HG03139 (cell line): ENCODE measurements around the gene TSEN15.
"Not testable (repeated sequence)": the region's sequence is repeated elsewhere in the genome, so short reads cannot be mapped to it uniquely, and the experiment has no call there.

Experiments used
- ATAC-seq: cut with Tn5 transposase; IDR thresholded peaks from one replicate; pipeline ENCODE4 v1.9.1; 2021; ENCODE audit not compliant: unreplicated experiment

The TSEN15 gene

DNA sequence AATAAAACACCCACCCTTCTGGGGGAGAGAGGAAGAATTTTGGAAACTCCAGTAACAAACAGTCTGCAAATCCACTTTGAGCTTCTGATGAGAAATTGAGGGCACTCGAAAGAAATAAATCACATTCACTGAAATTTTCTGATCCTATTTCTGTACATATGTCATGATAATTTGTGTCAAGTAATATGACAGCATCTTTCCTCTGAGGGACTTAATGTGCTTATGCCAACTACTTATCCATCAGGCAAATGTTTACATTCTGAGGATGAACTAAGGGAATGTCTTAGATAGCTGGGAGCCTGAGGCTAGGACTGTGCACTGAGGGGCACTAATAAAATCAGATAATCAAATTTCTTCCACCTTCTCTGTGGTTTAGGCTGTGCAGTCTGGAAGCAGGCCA is 44.5 kb downstream of the TSEN15 start:
- ATAC-seq, result no peak

GRCh38 chr1:184096580-184096979 is 45.0 kb downstream of the TSEN15 start:
- ATAC-seq, result not testable (repeated sequence)

GRCh38 chr1:184101141-184101540 is 49.6 kb downstream of the TSEN15 start:
- ATAC-seq, result no peak

- ATAC-seq, result no peak
These were observed 50.0 kb downstream of the TSEN15 start for GRCh38 chr1:184101571-184101970.

GRCh38 chr1:184110272-184111204 is 59.0 kb downstream of the TSEN15 start:
- no peak for ATAC-seq

DNA sequence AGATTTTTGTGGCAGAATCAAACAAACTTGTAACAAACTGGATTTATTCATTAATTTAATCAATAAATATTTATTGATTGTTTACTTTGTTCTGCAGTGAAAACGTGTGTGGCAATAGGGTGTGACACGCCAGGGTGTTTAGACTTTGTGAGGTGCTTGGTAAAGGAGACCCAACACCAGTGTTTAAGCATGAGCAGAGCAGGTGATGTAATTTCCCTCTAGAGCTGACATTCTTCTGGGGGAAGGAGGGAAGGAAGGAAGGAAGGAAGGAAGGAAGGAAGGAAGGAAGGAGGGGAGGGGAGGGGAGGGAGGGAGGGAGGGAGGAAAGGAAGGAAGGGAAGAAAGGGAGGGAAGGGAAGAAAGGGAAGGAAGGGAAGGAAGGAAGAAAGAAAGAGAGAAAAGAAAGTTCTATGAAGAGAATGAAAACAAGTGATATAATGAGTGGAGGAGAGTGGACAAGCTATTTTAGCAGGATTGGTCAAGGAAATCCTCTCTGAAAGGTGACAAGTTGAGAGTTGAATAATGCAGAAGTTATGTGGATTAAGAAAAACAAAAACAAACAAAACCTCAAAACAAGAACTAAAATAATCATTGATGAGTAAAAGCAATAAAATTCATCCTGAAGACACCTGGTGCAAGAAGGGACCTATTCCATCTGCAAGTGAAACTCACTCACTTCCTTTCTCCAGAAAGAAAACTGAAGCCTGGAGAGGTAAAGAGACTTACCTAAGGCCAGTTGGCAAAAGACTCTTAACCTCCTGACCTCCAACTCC is 60.8 kb downstream of the TSEN15 start:
- no peak for ATAC-seq

DNA sequence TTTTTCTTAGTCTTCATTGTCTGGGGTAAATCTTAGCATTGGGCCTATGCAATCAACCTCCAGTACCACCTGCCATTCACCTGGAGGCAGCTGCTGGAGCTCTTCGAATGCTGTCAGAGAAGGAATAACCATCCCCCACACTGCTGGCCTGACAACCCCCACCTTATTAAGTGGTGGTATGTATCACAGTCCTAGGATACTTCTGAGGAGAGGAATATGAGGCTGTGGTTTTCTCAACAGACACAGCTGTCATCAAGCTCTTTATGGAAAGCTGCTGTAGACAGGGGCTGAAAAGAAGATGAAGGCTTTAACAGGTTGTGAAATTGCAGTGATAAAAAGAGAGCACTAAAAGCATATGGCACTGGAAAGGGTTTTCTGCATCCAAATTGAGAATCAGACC is 61.7 kb downstream of the TSEN15 start:
- no peak for ATAC-seq

DNA sequence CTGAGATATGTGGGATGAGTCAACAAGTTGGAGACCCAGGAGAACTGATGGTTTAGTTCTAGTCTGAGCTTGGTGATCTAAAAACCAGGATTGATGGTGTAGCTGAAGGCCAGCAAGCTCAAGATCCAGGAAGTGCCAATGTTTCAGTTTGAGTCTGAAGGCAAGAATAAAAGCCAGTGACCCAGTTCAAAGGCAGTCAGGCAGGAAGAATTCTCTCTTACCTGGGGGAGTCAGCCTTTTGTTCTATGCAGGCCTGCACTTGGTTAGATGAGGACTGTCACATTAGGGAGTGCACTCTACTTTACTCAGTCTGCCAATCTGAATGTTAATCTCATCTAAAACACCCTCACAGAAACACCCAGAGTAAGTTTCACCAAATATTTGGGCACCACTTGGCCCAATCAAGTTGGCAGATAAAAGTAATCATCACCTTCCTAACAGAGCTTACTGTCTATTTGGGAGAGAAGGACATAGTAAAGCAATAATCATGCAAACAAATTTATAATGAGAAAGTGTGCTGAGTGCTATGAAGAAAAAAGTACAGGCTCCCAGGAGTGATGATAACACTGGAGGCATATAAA is 63.4 kb downstream of the TSEN15 start:
- no peak for ATAC-seq

GRCh38 chr1:184116287-184116686 is 64.8 kb downstream of the TSEN15 start:
- ATAC-seq, result no peak

GRCh38 chr1:184118046-184118445 is 66.5 kb downstream of the TSEN15 start:
- ATAC-seq, result no peak
